Measurements from ENCODE around the gene NDUFA6.

DNA sequence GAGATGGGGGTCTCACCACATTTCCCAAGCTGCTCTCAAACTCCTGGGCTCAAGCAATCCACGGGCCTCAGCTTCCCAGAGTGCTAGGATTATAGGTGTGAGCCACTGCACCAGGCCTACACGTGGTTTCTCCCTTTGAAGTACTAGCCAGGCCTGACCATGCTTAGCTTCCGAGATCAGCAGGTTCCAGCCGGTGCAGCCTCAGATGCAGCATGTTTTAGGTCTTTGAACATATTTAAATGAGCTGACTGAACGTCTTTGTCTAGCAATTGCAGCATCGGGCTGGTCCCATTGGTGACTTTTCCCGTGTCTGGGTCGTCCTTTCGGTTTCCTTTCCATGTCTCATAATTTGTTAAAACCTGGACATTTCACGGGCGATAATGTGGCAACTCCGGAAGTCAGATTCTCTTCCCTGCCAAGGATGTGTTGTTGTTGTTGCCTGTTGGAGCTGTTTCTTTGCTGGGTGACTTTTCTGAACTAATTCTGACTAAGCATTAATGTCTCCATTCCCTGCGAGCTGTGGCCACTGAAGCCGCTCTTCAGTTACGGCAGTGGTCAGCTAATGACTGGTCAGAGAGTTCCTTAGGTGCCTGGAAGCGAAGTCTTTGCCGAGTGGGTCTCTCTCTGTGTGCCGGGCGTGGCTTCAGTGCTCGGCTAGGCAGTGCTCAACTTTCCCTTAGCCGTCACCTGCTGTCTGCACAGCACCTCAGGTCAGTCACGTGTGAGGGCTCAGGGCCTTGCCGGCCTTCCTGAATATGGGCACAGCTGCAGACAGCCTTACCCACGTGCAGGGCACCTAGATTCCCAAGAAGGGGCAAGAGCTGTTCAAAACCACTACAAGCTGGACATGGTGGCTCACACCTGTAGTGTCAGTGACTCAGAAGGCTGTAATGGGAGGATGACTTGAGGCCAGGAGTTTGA lies 43.8 kb upstream of the NDUFA6 start:
- no peak for TF ChIP-seq POLR2AphosphoS5 (IDR thresholded peaks at IDR 0.05; ENCODE audit: low read depth, low read length)
- TF ChIP-seq, protein P1, sequence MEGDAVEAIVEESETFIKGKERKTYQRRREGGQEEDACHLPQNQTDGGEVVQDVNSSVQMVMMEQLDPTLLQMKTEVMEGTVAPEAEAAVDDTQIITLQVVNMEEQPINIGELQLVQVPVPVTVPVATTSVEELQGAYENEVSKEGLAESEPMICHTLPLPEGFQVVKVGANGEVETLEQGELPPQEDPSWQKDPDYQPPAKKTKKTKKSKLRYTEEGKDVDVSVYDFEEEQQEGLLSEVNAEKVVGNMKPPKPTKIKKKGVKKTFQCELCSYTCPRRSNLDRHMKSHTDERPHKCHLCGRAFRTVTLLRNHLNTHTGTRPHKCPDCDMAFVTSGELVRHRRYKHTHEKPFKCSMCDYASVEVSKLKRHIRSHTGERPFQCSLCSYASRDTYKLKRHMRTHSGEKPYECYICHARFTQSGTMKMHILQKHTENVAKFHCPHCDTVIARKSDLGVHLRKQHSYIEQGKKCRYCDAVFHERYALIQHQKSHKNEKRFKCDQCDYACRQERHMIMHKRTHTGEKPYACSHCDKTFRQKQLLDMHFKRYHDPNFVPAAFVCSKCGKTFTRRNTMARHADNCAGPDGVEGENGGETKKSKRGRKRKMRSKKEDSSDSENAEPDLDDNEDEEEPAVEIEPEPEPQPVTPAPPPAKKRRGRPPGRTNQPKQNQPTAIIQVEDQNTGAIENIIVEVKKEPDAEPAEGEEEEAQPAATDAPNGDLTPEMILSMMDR (IDR thresholded peaks at IDR 0.05), result no peak

All from Panc1 (cell line).